Ascending aorta (tissue), 2 donors: ENCODE data around the gene CACNG4. TPM values are rescaled to one million over a fixed set of nuclear protein-coding genes. Genes with fewer than 3 reads are reported as not detected.

Experiments
- DNase-seq, 2 donors: peaks; one replicate each; pipeline ENCODE4 v3.0.0-alpha.2; 2019; ENCODE audit warnings: low spot score in 2 of 2
- H3K27ac ChIP-seq, 2 donors: fragments of 200-600 bp; sonication (generic); one replicate each; pipeline ENCODE4 v1.5.1; 2016 to 2017; ENCODE audit warnings: mild to moderate bottlenecking in 1 of 2
- H3K27me3 ChIP-seq: fragments of 200-600 bp; sonication (generic); one replicate; pipeline ENCODE4 v1.5.1; 2017
- H3K36me3 ChIP-seq, 2 donors: fragments of 200-600 bp; sonication (generic); one replicate each; pipeline ENCODE4 v1.5.1; 2016
- H3K4me1 ChIP-seq, 2 donors: fragments of 200-600 bp; sonication (generic); one replicate each; pipeline ENCODE4 v1.5.1; 2016 to 2017; ENCODE audit warnings: mild to moderate bottlenecking in 1 of 2
- H3K4me3 ChIP-seq, 2 donors: fragments of 200-600 bp; sonication (generic); one replicate each; pipeline ENCODE4 v1.5.1; 2016 to 2017; ENCODE audit warnings: mild to moderate bottlenecking in 1 of 2
- H3K9me3 ChIP-seq, 2 donors: fragments of 200-600 bp; sonication (generic); one replicate each; pipeline ENCODE4 v1.5.1; 2016
- CTCF ChIP-seq, 3 experiments: fragments of 200-600 bp in 2 of 3; fragments of 450-650 bp in 1 of 3; sonication (generic) in 2 of 3; IDR thresholded peaks; one replicate each; pipeline ENCODE4 v1.5.1; 2016 to 2019; ENCODE audit warnings: antibody characterized with exemption in 3 of 3, mild to moderate bottlenecking in 1 of 3, moderate library complexity in 1 of 3
- intact Hi-C: fragments of 100-400 bp; cut with DNase I; formaldehyde crosslinking; loops from one replicate; pipeline ENCODE4 v1.15.1; 2023
- total RNA-seq: library from RNA; depleted of rRNA; stranded (reverse); fragments of >200 nt; gene quantifications from one replicate; pipeline ENCODE4 v1.1.0, GENCODE V29; 2016

Gene CACNG4
- total RNA-seq, 1 donor from 2014 or later = not detected

GRCh38 chr17:66930933-66931332 is 33.6 kb upstream of the CACNG4 start:
- no peak for DNase-seq
- no peaks in the 10 kb centered on the region for H3K27me3 ChIP-seq
- no peak overlapping the region for H3K27ac ChIP-seq
- TF ChIP-seq CTCF (IDR thresholded peaks at IDR 0.05) = no peak
- H3K36me3 ChIP-seq = no peaks in the 10 kb centered on the region
- intact Hi-C loops = no loop called here
- H3K4me3 ChIP-seq = no peak overlapping the region
- no peaks in the 10 kb centered on the region for H3K9me3 ChIP-seq
- no peaks in the 10 kb centered on the region for H3K4me1 ChIP-seq

- Histone ChIP-seq H3K27ac (no peak overlapping the region), H3K4me1 (no peaks in the 10 kb centered on the region), H3K4me3 (no peak overlapping the region), H3K9me3 (no peaks in the 10 kb centered on the region), H3K36me3 (no peaks in the 10 kb centered on the region), H3K27me3 (no peaks in the 10 kb centered on the region)
- DNase-seq = no peak
- intact Hi-C loops = no loop called here
- no peak for TF ChIP-seq CTCF (IDR thresholded peaks at IDR 0.05)
Observed at GRCh38 chr17:66932311-66932710, 32.2 kb upstream of the CACNG4 start.

- Histone ChIP-seq H3K4me1 (no peaks in the 10 kb centered on the region), H3K27me3 (no peaks in the 10 kb centered on the region), H3K36me3 (no peaks in the 10 kb centered on the region), H3K4me3 (no peak overlapping the region), H3K27ac (no peak overlapping the region), H3K9me3 (no peaks in the 10 kb centered on the region)
- no peak for TF ChIP-seq CTCF (IDR thresholded peaks at IDR 0.05)
- intact Hi-C loops = no loop called here
- DNase-seq = no peak
Observed at GRCh38 chr17:66934040-66934439, 30.5 kb upstream of the CACNG4 start.

- Histone ChIP-seq H3K36me3 (no peaks in the 10 kb centered on the region), H3K27me3 (no peaks in the 10 kb centered on the region), H3K27ac (no peak overlapping the region), H3K4me1 (no peaks in the 10 kb centered on the region), H3K9me3 (no peaks in the 10 kb centered on the region), H3K4me3 (no peak overlapping the region)
- no peak for TF ChIP-seq CTCF (IDR thresholded peaks at IDR 0.05)
- no peak for DNase-seq
- intact Hi-C loops = no loop called here
Observed at GRCh38 chr17:66935717-66936116, 28.8 kb upstream of the CACNG4 start.

- H3K36me3 ChIP-seq = no peaks in the 10 kb centered on the region
- DNase-seq = no peak
- no peak for TF ChIP-seq CTCF (IDR thresholded peaks at IDR 0.05)
Observed at GRCh38 chr17:66938656-66939055, 25.9 kb upstream of the CACNG4 start.

GRCh38 chr17:66939461-66940114 is 24.9 kb upstream of the CACNG4 start:
- Histone ChIP-seq H3K4me3 (no peak overlapping the region), H3K27ac (no peak overlapping the region), H3K4me1 (no peaks in the 10 kb centered on the region), H3K9me3 (no peaks in the 10 kb centered on the region), H3K36me3 (no peaks in the 10 kb centered on the region), H3K27me3 (no peaks in the 10 kb centered on the region)
- no peak for TF ChIP-seq CTCF (IDR thresholded peaks at IDR 0.05)
- no peak for DNase-seq
- intact Hi-C loops = no loop called here

More at GRCh38 chr17:66938656-66939055, 25.9 kb upstream of the CACNG4 start:
- intact Hi-C loops = no loop called here
- no peak overlapping the region for H3K27ac ChIP-seq
- no peak overlapping the region for H3K4me3 ChIP-seq
- no peaks in the 10 kb centered on the region for H3K9me3 ChIP-seq
- no peaks in the 10 kb centered on the region for H3K27me3 ChIP-seq
- no peaks in the 10 kb centered on the region for H3K4me1 ChIP-seq
